Rectal smooth muscle tissue (tissue), 1 donor: ENCODE data around the gene RIC3.

Experiments
- H3K27ac ChIP-seq: one replicate; pipeline ENCODE4 v1.7.0; 2013; ENCODE audit warnings: low read depth, low read length, inconsistent platforms
- H3K27me3 ChIP-seq: one replicate; pipeline ENCODE4 v1.7.0; 2013; ENCODE audit warnings: low read length; ENCODE audit not compliant: control insufficient read depth, insufficient read depth
- H3K36me3 ChIP-seq: one replicate; pipeline ENCODE4 v1.7.0; 2013; ENCODE audit warnings: low read length; ENCODE audit not compliant: control insufficient read depth, insufficient read depth
- H3K4me1 ChIP-seq: one replicate; pipeline ENCODE4 v1.7.0; 2013; ENCODE audit warnings: low read length; ENCODE audit not compliant: control insufficient read depth, insufficient read depth
- H3K4me3 ChIP-seq: one replicate; pipeline ENCODE4 v1.7.0; 2013; ENCODE audit warnings: low read length
- H3K9ac ChIP-seq: one replicate; pipeline ENCODE4 v1.7.0; 2013; ENCODE audit warnings: low read length

Gene RIC3

DNA sequence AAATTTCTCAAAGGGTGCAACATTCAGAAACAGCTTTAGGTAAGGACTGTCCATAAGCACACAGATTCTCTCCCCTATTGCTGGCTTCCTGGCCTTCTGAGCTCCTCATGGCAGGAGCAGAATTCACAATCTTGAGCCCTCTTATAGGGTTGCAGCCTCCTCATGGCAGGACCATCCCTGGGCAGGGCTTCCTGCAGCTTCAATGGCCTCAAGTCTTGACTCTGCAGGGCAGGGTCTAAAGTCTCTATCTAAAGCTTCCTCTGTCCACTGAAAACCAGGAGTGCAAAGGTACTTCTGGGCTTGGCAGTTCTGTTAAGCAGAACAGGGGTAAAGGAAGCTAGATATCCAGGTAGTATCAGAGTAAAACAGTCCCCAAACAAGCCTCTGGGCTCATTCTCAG lies 59.1 kb downstream of the RIC3 start:
- no peaks in the 10 kb centered on the region for H3K27me3 ChIP-seq
- no peak overlapping the region for H3K27ac ChIP-seq
- H3K9ac ChIP-seq: no peak overlapping the region
- no peaks in the 10 kb centered on the region for H3K4me1 ChIP-seq
- H3K36me3 ChIP-seq: peaks cover 3% of the 10 kb centered on the region
- H3K4me3 ChIP-seq: no peak overlapping the region

DNA sequence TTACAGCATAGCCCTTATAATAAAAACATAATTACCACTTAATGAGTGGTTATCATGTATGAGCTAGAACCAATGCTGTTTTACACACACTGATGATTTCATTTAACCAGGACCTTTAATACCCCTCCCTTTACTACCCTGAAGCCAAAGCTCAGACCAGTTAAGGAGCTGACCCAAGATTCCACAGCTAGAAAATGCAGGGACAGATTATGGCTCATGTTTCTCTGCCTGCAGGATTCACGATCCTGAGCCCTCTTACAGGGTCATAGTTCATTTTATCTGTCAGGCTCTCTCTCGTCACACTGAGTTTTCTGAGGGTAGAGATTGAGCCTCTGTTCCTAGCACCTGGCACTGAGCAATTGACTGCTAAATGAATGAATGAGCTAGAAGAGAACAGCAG lies 60.4 kb downstream of the RIC3 start:
- no peak overlapping the region for H3K9ac ChIP-seq
- no peaks in the 10 kb centered on the region for H3K4me1 ChIP-seq
- no peak overlapping the region for H3K27ac ChIP-seq
- no peaks in the 10 kb centered on the region for H3K27me3 ChIP-seq
- H3K4me3 ChIP-seq: no peak overlapping the region
- peaks cover 5% of the 10 kb centered on the region for H3K36me3 ChIP-seq

DNA sequence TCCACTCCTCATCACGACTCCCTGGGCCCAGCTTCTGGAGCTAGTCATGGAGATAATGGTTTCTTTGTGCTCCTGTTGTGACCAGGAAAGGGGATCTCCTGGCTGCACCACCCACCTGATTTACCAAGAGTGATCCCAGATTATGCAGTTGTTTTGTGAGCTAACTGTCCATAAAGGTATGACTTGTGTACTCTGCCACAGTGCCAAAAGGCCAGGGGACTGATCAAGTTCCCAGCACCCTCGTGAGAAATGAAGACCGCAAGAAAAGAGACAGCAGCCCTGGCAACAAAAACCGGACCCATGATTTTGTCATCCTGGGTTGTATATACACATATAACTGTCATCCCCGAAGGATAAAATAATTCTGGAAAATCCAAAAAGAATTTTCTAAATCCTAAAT lies 61.2 kb downstream of the RIC3 start:
- Histone ChIP-seq H3K27me3 (no peaks in the 10 kb centered on the region), H3K4me1 (no peaks in the 10 kb centered on the region), H3K4me3 (no peak overlapping the region), H3K9ac (no peak overlapping the region), H3K27ac (no peak overlapping the region), H3K36me3 (peaks cover 7% of the 10 kb centered on the region)

DNA sequence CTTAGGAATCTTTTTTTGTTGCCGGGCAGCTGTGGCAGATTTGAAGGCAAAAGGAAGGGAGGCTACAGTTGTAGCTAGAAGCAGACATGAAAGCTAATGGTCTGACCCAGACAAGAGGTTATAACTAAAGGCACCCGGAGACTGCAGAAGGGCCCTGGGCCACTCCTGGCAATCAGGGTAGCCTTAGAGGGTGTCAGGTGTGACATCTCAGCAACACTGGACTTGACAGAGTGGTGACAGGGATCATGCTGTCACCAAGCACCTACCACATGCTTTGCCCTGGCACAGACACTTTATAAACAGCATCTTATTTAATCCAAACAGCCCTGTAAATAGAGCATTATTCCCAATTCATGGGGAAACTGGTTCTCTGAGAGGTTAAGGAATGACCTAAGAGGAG lies 62.1 kb downstream of the RIC3 start:
- H3K4me1 ChIP-seq: no peaks in the 10 kb centered on the region
- H3K27ac ChIP-seq: no peak overlapping the region
- H3K27me3 ChIP-seq: no peaks in the 10 kb centered on the region
- H3K36me3 ChIP-seq: peaks cover 7% of the 10 kb centered on the region
- H3K9ac ChIP-seq: no peak overlapping the region
- H3K4me3 ChIP-seq: no peak overlapping the region

DNA sequence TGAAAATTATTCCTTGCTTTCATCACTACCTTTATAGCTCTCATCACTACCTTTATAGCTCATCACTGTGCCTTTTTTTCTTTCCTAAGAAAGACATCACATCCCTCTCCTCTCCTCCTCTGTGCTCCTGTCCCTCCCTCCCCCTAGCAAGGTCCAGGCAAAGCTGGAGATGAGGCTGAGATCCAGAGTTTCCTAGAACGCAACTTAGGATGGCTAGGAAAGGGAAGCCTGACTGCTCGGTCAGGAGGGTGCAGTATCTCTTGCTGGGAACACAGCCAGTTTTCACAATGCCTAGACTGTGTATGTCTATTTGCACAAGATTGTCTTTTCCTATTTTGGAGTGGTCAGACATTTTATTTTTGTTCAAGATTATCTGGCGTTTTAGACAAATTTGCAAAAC lies 63.2 kb downstream of the RIC3 start:
- Histone ChIP-seq H3K27me3 (no peaks in the 10 kb centered on the region), H3K4me3 (no peak overlapping the region), H3K36me3 (peaks cover 7% of the 10 kb centered on the region), H3K9ac (no peak overlapping the region), H3K27ac (no peak overlapping the region), H3K4me1 (no peaks in the 10 kb centered on the region)

DNA sequence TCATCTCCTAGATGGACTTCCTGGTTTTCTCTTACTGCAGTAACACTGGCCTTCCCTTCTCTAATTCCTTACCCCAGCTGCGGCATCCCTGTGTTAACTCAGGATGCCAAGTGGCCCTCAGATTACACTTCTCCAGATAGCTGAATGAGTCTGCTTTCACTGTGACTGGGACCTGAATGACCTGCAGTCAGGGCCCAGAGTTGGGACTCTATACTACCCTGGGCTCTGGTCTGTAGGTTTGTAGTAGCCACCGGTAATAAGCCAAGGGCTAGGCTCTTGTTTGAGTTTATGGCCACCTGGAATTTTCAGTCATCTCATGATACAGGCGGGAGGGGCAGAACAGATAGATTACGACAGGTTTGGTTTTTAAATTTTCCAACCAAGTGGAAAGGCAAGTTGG lies 63.7 kb downstream of the RIC3 start:
- Histone ChIP-seq H3K27me3 (no peaks in the 10 kb centered on the region), H3K36me3 (peaks cover 7% of the 10 kb centered on the region), H3K4me3 (no peak overlapping the region), H3K27ac (no peak overlapping the region), H3K9ac (no peak overlapping the region), H3K4me1 (no peaks in the 10 kb centered on the region)

DNA sequence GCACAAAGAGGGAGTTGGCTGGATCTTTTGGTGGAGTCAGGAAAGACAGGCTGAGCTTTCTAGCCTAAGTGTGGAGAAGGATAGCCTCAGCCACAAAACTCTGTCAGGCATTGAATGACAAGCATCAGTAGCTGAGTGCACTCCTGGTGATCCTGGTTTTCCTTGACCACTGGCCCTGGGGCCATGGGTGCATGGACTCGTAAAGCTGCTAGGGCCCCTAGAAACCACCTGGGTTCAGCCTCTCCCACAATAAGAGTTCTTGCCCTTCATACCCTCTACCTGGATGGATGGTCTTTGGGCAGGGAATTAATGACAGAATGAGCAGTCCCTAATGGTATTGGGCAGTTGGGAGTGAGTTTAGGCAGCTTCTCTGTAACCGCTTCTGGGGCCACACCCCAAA lies 64.9 kb downstream of the RIC3 start:
- no peak overlapping the region for H3K27ac ChIP-seq
- H3K36me3 ChIP-seq: peaks cover 7% of the 10 kb centered on the region
- H3K27me3 ChIP-seq: no peaks in the 10 kb centered on the region
- H3K4me3 ChIP-seq: no peak overlapping the region
- H3K9ac ChIP-seq: no peak overlapping the region
- no peaks in the 10 kb centered on the region for H3K4me1 ChIP-seq

DNA sequence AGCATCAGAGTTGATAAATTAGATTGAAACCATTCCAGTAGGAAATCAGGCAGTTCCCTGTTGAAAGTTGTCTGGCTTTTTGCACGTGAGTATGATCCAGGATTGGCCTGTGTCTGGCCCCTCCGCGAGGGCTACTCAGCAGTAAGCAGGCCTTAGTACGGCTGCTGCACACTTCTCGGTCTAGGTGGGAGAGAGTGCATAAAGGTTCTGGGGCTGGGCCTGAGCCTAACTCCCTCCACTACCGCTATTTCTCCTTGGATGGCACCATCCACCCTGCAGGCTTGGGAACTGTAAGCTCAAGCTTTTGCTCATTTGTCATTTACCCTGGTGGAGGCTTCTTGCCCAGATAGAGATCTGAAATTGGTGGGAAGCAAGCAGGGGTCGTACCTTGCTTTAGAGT lies 65.9 kb downstream of the RIC3 start:
- no peak overlapping the region for H3K4me3 ChIP-seq
- H3K9ac ChIP-seq: no peak overlapping the region
- no peak overlapping the region for H3K27ac ChIP-seq
- peaks cover 7% of the 10 kb centered on the region for H3K36me3 ChIP-seq
- H3K4me1 ChIP-seq: no peaks in the 10 kb centered on the region
- no peaks in the 10 kb centered on the region for H3K27me3 ChIP-seq

DNA sequence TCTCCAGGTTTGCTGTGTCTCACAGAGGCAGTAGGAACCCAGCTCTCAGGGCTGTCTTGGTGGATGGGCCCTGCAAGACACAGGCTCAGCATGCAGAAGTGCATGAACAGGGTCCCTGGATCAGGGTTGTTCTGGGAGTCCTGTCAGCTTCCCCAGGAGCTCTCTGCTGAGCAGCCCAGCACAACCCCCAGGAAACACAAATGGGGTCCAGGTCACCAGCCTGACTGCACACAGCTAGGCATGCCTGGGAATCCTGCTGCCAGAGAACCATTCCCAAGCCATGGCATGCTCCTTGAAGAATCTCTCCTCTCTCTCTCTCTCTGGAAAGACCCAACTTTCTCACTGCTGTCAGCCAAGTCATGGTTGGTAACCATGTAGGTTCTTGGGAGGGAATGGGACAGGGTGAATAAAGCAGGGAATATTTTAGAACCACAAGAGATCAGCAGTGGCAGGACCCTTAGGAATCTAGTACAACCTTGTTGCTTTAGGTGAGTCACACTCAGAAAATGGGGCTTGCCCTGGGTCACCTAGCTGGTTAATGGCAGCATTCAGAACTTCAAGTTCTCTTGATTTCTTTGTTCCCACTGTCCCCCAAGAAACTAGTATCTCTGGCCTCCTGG lies 66.4 kb downstream of the RIC3 start:
- Histone ChIP-seq H3K4me1 (no peaks in the 10 kb centered on the region), H3K27me3 (no peaks in the 10 kb centered on the region), H3K9ac (no peak overlapping the region), H3K27ac (no peak overlapping the region), H3K36me3 (peaks cover 7% of the 10 kb centered on the region), H3K4me3 (no peak overlapping the region)

DNA sequence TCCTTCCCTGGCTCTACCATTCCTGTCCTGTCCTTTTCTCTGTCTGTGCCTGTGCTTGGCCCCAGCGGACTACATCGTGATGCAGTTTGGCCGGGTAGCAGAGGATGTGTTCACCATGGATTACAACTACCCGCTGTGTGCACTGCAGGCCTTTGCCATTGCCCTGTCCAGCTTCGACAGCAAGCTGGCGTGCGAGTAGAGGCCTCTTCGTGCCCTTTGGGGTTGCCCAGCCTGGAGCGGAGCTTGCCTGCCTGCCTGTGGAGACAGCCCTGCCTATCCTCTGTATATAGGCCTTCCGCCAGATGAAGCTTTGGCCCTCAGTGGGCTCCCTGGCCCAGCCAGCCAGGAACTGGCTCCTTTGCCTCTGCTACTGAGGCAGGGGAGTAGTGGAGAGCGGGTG lies 67.4 kb downstream of the RIC3 start:
- no peak overlapping the region for H3K4me3 ChIP-seq
- H3K36me3 ChIP-seq: peaks cover 7% of the 10 kb centered on the region
- H3K4me1 ChIP-seq: no peaks in the 10 kb centered on the region
- no peak overlapping the region for H3K9ac ChIP-seq
- no peak overlapping the region for H3K27ac ChIP-seq
- no peaks in the 10 kb centered on the region for H3K27me3 ChIP-seq

DNA sequence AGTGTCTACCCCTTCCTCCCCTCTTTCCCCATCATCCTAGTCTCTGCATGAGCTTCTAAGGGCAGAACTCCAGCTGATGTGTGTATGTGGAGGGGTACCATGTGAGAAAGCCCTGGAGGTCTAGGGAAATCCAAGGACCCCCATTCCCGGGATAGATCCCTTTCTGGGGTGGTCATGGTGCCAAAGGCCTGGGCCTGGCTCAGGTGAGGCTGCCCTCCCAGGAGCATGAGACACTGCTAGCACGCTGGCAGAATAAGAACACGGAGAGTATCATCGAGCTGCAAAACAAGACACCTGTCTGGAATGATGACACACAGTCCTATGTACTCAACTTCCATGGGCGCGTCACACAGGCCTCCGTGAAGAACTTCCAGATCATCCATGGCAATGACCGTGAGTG lies 68.2 kb downstream of the RIC3 start:
- peaks cover 6% of the 10 kb centered on the region for H3K36me3 ChIP-seq

DNA sequence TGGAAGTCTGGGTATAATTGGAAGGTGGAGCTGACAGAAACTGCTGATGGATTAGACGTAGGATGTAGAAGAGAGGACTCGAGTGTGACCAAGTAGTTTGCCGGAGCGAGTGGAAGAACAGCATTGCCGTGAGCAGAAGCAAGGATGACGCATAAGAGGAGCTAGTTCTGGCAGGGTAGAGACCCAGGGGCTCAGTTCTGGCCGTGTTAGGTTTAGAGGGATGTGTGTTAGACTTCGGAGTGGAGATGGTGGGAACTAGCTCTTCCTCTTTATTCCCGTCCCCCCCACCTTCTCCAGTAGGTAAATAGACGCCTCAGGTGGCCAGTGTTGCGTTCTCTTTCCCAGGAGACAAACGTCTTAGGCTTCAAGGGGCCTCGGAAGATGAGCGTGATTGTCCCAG lies 68.7 kb downstream of the RIC3 start:
- Histone ChIP-seq H3K9ac (no peak overlapping the region), H3K27ac (no peak overlapping the region), H3K4me3 (no peak overlapping the region), H3K4me1 (no peaks in the 10 kb centered on the region), H3K36me3 (peaks cover 4% of the 10 kb centered on the region), H3K27me3 (no peaks in the 10 kb centered on the region)

More for the DNA sequence above, 68.2 kb downstream of the RIC3 start:
- no peak overlapping the region for H3K4me3 ChIP-seq
- no peaks in the 10 kb centered on the region for H3K27me3 ChIP-seq
- H3K4me1 ChIP-seq: no peaks in the 10 kb centered on the region
- no peak overlapping the region for H3K27ac ChIP-seq
- H3K9ac ChIP-seq: no peak overlapping the region

DNA sequence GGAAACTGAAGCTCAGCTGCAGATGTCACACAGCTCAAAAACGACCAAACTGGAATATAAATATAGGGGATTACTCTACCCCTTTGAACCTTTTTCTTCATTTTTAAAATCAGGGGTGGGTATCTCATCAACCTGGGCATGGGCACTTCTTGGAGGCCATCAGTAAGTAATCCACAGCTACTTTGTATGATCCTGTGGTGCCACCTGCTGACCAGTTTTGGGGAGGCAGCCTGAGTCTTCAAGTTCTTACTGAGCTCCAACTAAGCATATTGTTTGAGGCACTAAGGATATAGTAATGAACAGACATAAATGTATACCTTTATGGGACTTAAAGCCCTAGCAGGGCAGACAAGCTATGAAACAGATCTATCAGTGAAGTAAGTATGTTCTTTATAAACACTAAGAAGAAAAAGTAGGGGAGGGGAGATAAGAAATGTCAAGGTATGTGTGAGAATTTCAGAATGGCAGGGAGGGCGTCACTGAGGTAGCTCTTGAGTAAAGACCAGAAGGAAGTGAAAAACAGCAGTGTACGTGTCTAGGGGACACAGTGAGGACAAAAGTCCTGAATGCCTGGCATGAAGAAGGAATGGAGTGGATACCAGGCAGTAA lies 69.4 kb downstream of the RIC3 start:
- Histone ChIP-seq H3K36me3 (peaks cover 3% of the 10 kb centered on the region), H3K9ac (no peak overlapping the region), H3K4me3 (no peak overlapping the region), H3K27me3 (no peaks in the 10 kb centered on the region), H3K27ac (no peak overlapping the region), H3K4me1 (no peaks in the 10 kb centered on the region)
